Measurements from ENCODE around the gene RPA1.
"Not testable (repeated sequence)": the region's sequence is repeated elsewhere in the genome, so short reads cannot be mapped to it uniquely, and the experiment has no call there.

Gene RPA1

DNA sequence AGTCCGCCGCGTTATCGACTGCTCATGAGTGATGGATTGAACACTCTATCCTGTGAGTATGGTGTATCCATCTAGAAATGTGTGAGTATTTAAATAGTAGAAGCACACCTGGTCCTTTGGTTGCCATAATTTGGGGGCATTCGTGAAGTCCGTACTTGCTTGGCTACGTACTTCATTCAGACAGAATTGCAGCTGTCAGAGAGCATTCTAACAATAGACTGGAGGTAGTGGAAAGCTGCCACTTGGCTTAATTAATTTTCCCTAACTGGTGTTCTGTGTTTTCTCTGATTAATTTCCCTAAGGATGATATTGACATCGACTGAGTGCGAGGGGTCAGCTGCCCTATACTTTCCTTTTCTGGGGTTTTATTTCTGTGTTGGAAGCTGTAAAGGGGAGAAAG lies 14.1 kb downstream of the RPA1 start:
- in situ Hi-C loops (cut with MboI; ENCODE audit: low sequenced_read_pairs) = no loop called here
- Histone ChIP-seq H3K4me3 (no peak overlapping the region), H3K4me1 (no peaks in the 10 kb centered on the region), H3K9me3 (no peaks in the 10 kb centered on the region), H3K36me3 (replicated peaks) (peaks cover 58% of the 10 kb centered on the region), H3K27me3 (ENCODE audit: low read depth) (no peaks in the 10 kb centered on the region)
- no peak for DNase-seq (ENCODE audit: low spot score in 2 of 2)

DNA sequence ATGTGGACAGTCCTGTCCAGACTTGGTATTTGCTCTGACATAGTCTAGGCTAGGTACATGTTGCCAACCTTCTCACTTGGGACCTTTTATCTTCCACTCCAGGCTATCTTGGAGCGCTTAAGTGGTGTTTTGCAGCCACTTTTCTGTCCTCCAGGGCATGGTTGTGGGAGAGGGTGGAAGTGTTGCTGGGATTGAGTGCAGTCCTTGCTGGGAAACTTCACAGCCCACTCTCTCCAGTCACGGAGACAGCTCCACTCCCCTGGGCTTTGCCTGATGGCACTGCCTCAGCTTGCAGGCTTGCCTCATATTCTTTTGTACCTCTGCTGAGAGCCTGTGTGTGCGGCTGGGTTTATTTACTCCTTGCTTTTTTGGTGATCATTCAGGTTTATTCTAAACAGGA lies 17.4 kb downstream of the RPA1 start:
- DNase-seq (ENCODE audit: low spot score in 2 of 2) = no peak
- Histone ChIP-seq H3K9me3 (no peaks in the 10 kb centered on the region), H3K36me3 (replicated peaks) (peaks cover 70% of the 10 kb centered on the region)

GRCh38 chr17:1852327-1852726 lies 22.5 kb downstream of the RPA1 start:
- no peak for DNase-seq (ENCODE audit: low spot score in 2 of 2)
- in situ Hi-C loops (cut with MboI; ENCODE audit: low sequenced_read_pairs) = no loop called here
- Histone ChIP-seq H3K36me3 (replicated peaks) (peaks cover 65% of the 10 kb centered on the region), H3K9me3 (no peaks in the 10 kb centered on the region), H3K4me3 (no peak overlapping the region), H3K27me3 (ENCODE audit: low read depth) (no peaks in the 10 kb centered on the region), H3K4me1 (no peaks in the 10 kb centered on the region)

More for the DNA sequence above, 17.4 kb downstream of the RPA1 start:
- Histone ChIP-seq H3K4me3 (no peak overlapping the region), H3K4me1 (no peaks in the 10 kb centered on the region), H3K27me3 (ENCODE audit: low read depth) (no peaks in the 10 kb centered on the region)
- in situ Hi-C loops (cut with MboI; ENCODE audit: low sequenced_read_pairs) = no loop called here

GRCh38 chr17:1853698-1854097 lies 23.9 kb downstream of the RPA1 start:
- in situ Hi-C loops (cut with MboI; ENCODE audit: low sequenced_read_pairs) = no loop called here

GRCh38 chr17:1856462-1856861 lies 26.7 kb downstream of the RPA1 start:
- H3K4me1 ChIP-seq; in situ Hi-C loops (cut with MboI; ENCODE audit: low sequenced_read_pairs): not testable (repeated sequence)
- H3K36me3 ChIP-seq (replicated peaks) = peaks cover 64% of the 10 kb centered on the region

More at GRCh38 chr17:1853698-1854097, 23.9 kb downstream of the RPA1 start:
- Histone ChIP-seq H3K4me3 (no peak overlapping the region), H3K27me3 (ENCODE audit: low read depth) (no peaks in the 10 kb centered on the region), H3K36me3 (replicated peaks) (peaks cover 52% of the 10 kb centered on the region), H3K9me3 (no peaks in the 10 kb centered on the region), H3K4me1 (no peaks in the 10 kb centered on the region)
- DNase-seq (ENCODE audit: low spot score in 2 of 2) = no peak

DNA sequence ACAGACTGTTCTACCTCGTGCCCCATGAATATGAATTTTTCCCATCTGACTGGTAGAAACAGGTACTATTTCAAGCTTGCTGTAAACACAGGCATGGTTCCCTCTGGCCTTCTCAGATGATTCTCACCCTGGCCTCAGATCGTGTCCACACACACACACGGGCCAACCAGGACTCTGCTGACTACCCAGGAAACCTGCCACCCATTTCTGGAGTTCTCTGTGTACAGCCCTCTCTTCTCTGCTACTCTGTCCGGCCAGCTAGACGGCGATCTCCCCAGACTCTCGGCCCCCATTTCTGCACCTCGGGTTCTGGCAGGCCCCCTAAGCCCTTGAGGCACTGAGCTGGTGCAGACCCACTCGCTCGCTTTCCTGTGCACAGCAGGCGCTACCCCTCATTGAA lies 31.2 kb downstream of the RPA1 start:
- no peak for DNase-seq (ENCODE audit: low spot score in 2 of 2)

More at GRCh38 chr17:1856462-1856861, 26.7 kb downstream of the RPA1 start:
- H3K27me3 ChIP-seq (ENCODE audit: low read depth); H3K9me3 ChIP-seq; DNase-seq (ENCODE audit: low spot score in 2 of 2); H3K4me3 ChIP-seq: not testable (repeated sequence)

DNA sequence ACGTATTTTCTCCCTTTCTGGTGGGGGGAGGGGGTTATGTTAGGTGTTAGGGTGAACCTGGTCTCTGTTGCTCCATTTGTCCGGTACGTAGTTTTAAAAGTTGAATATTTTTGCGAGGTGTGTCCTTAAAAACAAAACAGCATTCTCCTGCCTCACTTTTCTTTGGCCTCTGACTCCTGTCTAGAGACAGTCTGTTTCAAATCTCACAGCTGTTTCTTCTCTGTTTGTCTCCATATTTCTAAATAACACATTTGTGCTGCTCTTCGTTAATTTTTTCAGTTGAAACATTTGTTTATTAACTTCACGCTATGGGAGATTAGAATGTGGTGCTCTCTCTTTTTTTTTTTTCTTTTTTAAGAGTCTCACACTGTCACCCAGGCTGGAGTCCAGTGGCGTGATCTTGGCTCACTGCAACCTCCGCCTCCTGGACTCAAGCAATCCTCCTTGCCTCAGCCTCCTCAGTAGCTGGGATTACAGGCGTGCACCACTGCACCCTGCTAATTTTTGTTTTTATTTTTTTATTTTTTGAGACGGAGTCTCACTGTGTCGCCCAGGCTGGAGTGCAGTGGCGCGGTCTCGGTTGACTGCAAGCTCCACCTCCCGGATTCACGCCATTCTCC lies 31.7 kb downstream of the RPA1 start:
- Histone ChIP-seq H3K4me3 (no peak overlapping the region), H3K9me3 (no peaks in the 10 kb centered on the region), H3K4me1 (no peaks in the 10 kb centered on the region), H3K36me3 (replicated peaks) (peaks cover 23% of the 10 kb centered on the region), H3K27me3 (ENCODE audit: low read depth) (no peaks in the 10 kb centered on the region)
- in situ Hi-C loops (cut with MboI; ENCODE audit: low sequenced_read_pairs) = no loop called here
- DNase-seq (ENCODE audit: low spot score in 2 of 2) = no peak

More for the DNA sequence above, 31.2 kb downstream of the RPA1 start:
- in situ Hi-C loops (cut with MboI; ENCODE audit: low sequenced_read_pairs) = no loop called here
- peaks cover 23% of the 10 kb centered on the region for H3K36me3 ChIP-seq (replicated peaks)
- H3K4me1 ChIP-seq = no peaks in the 10 kb centered on the region
- no peak overlapping the region for H3K4me3 ChIP-seq
- no peaks in the 10 kb centered on the region for H3K9me3 ChIP-seq
- H3K27me3 ChIP-seq (ENCODE audit: low read depth) = no peaks in the 10 kb centered on the region

DNA sequence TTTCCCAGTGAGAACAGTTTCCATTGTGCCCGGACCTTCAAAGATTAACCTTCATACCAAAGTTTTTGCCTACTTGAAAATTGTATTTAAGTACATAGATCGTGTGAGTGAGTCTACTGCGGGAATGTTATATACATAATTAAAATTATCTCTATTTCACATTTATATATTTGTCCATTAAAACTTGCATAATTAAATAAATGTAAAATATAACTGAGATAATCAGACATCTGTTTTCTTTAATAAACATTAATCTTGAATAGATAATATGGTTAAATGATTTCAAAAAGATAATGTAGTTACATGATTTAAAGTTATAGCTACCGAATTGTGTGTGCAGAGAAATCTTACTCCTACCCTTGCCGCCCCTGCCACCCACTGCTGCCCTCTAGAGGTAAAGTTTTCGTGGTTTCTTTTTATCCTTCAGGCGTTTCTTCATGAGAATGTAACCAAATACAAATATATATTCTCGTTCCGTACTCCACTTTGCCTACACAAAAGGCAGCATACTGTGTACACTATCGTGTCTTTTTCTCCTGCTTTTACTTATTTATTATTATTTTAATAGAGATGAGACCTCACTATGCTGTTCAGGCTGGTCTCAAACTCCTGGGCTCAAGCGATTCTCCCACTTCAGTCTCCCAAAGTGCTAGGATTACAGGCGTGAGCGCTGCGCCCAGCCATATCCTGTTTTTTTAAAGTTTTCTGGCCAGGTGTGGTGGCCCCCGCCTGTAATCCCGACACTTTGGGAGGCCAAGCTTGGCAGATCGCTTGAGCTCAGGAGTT lies 35.6 kb downstream of the RPA1 start:
- in situ Hi-C loops (cut with MboI; ENCODE audit: low sequenced_read_pairs) = no loop called here
- no peak overlapping the region for H3K4me3 ChIP-seq
- H3K9me3 ChIP-seq = no peaks in the 10 kb centered on the region
- H3K4me1 ChIP-seq = no peaks in the 10 kb centered on the region
- peaks cover 7% of the 10 kb centered on the region for H3K36me3 ChIP-seq (replicated peaks)
- peak; percentile 19 to 63 for DNase-seq (ENCODE audit: low spot score in 2 of 2)
- H3K27me3 ChIP-seq (ENCODE audit: low read depth) = no peaks in the 10 kb centered on the region

DNA sequence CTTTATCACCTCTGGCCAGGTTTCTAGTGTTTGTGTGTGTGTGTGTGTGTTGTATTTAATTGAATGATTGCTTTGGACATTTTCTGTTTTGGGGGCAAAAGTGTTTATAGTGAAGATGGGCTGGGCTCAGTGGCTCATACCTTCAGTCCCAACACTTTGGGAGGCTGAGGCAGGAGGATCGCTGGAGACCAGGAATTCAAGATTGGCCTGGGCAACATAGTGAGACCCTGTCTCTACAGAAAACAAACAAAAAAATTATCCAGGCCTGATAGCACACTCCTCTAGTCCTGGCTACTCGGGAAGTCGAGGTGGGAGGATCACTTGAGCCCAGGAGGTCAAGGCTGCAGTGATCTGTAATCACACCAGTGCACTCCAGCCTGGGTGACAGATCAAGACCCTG lies 37.5 kb downstream of the RPA1 start:
- no peaks in the 10 kb centered on the region for H3K4me1 ChIP-seq
- peaks cover 4% of the 10 kb centered on the region for H3K36me3 ChIP-seq (replicated peaks)
- H3K9me3 ChIP-seq = no peaks in the 10 kb centered on the region
- in situ Hi-C loops (cut with MboI; ENCODE audit: low sequenced_read_pairs) = no loop called here
- no peak overlapping the region for H3K4me3 ChIP-seq
- DNase-seq (ENCODE audit: low spot score in 2 of 2) = no peak
- no peaks in the 10 kb centered on the region for H3K27me3 ChIP-seq (ENCODE audit: low read depth)

DNA sequence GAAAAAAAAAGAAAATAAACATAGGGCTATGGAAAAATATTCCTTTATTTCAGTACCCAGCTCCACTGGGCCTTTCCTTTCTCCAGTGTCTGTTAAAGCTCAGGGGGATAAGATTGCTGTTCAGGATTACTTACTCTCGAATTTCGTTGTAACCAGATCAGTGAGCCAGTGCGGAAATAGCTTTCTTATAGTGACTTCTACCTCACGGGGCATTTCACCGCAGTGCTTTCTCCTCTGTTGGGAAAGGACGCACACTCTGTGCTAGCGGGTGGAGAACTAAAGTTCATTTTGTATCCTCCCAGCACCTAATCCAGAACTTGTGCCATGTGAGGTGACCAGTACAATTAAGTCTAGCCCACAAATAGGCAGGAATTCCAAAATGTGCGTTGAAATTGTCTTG lies 38.3 kb downstream of the RPA1 start:
- in situ Hi-C loops (cut with MboI; ENCODE audit: low sequenced_read_pairs) = no loop called here
- Histone ChIP-seq H3K27me3 (ENCODE audit: low read depth) (no peaks in the 10 kb centered on the region), H3K4me1 (no peaks in the 10 kb centered on the region), H3K9me3 (no peaks in the 10 kb centered on the region), H3K4me3 (no peak overlapping the region), H3K36me3 (replicated peaks) (peaks cover 6% of the 10 kb centered on the region)
- no peak for DNase-seq (ENCODE audit: low spot score in 2 of 2)

GRCh38 chr17:1870592-1870991 lies 40.8 kb downstream of the RPA1 start:
- Histone ChIP-seq H3K4me3 (no peak overlapping the region), H3K9me3 (no peaks in the 10 kb centered on the region), H3K4me1 (no peaks in the 10 kb centered on the region), H3K27me3 (ENCODE audit: low read depth) (no peaks in the 10 kb centered on the region), H3K36me3 (replicated peaks) (peaks cover 24% of the 10 kb centered on the region)
- no peak for DNase-seq (ENCODE audit: low spot score in 2 of 2)
- in situ Hi-C loops (cut with MboI; ENCODE audit: low sequenced_read_pairs) = no loop called here

DNA sequence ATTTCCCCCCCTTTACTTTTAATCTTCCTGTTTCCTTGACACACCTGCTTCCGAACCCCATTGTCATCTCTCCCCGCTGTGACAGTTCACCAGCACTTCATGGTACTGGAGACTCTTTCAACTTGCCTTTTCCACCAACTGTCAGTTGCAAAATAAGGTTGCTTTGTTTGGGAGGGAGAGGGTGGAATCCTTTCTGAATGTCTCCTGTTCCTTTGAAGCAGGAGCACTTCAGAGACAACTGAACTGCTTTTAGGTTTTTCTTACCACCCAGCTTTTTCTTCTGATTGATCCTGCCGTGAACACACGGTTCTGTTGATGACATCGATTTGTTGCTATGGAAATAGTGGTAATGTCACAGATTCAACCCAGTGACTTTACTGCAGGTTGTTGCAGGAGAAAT lies 42.0 kb downstream of the RPA1 start:
- DNase-seq (ENCODE audit: low spot score in 2 of 2) = no peak
- in situ Hi-C loops (cut with MboI; ENCODE audit: low sequenced_read_pairs) = no loop called here
- Histone ChIP-seq H3K9me3 (no peaks in the 10 kb centered on the region), H3K27me3 (ENCODE audit: low read depth) (no peaks in the 10 kb centered on the region), H3K4me1 (no peaks in the 10 kb centered on the region), H3K36me3 (replicated peaks) (peaks cover 34% of the 10 kb centered on the region), H3K4me3 (no peak overlapping the region)

- DNase-seq (ENCODE audit: low spot score in 2 of 2) = no peak
- Histone ChIP-seq H3K27me3 (ENCODE audit: low read depth) (no peaks in the 10 kb centered on the region), H3K9me3 (no peaks in the 10 kb centered on the region), H3K4me1 (no peaks in the 10 kb centered on the region), H3K36me3 (replicated peaks) (peaks cover 39% of the 10 kb centered on the region), H3K4me3 (no peak overlapping the region)
- in situ Hi-C loops (cut with MboI; ENCODE audit: low sequenced_read_pairs) = no loop called here
Observed at GRCh38 chr17:1872254-1872653, 42.4 kb downstream of the RPA1 start.

- Histone ChIP-seq H3K4me3 (no peak overlapping the region), H3K4me1 (no peaks in the 10 kb centered on the region), H3K9me3 (no peaks in the 10 kb centered on the region), H3K36me3 (replicated peaks) (peaks cover 46% of the 10 kb centered on the region), H3K27me3 (ENCODE audit: low read depth) (no peaks in the 10 kb centered on the region)
- in situ Hi-C loops (cut with MboI; ENCODE audit: low sequenced_read_pairs) = no loop called here
- no peak for DNase-seq (ENCODE audit: low spot score in 2 of 2)
Observed at GRCh38 chr17:1872976-1873375, 43.2 kb downstream of the RPA1 start.

Measured in HAP-1 (cell line).